ENCODE data around the gene AQP2.

AQP2 gene

GRCh38 chr12:49909356-49909755 is 41.2 kb upstream of the AQP2 start (continued):
- TF ChIP-seq ZBTB6 (tag by site-specific recombination; IDR thresholded peaks at IDR 0.05) (no peak), KLF10 (tag by site-specific recombination; IDR thresholded peaks at IDR 0.05) (no peak), HIC1 (tag by site-specific recombination; IDR thresholded peaks at IDR 0.05) (no peak)

GRCh38 chr12:49909826-49910225 is 40.7 kb upstream of the AQP2 start:
- Histone ChIP-seq H3K9me3 (ENCODE audit: control insufficient read depth, insufficient read depth, low read depth, low read length) (no peaks in the 10 kb centered on the region), H3K36me3 (ENCODE audit: control insufficient read depth in 2 of 2, insufficient read depth in 1 of 2, low read length in 2 of 2) (no peaks in the 10 kb centered on the region), H3K4me1 (ENCODE audit: control insufficient read depth, insufficient read depth, low read length) (peaks cover 13% of the 10 kb centered on the region), H3K27ac (ENCODE audit: extremely low read depth, low read depth, low read length) (no peak overlapping the region; the same call in 1 of the 2 replicates), H3K4me3 (ENCODE audit: low read depth, low read length) (no peak overlapping the region)
- POLR2A ChIA-PET, result interaction anchor here (0.6 to 1.5 kb wide), 3 partner anchors 22 to 864 kb away, joined by 3 to 5 read pairs (median 5); no protein-coding TSS in a partner anchor
- TF ChIP-seq KLF9 (tag by site-specific recombination; IDR thresholded peaks at IDR 0.05; ENCODE audit: low read depth) (0 out of 2 replicates have a peak, but pooled peaks have one; percentile 28), SP2 (tag by site-specific recombination; IDR thresholded peaks at IDR 0.05) (peak; percentile 53), ZNF157 (tag by site-specific recombination; IDR thresholded peaks at IDR 0.05) (no peak), SP7 (tag by site-specific recombination; IDR thresholded peaks at IDR 0.05) (0 out of 2 replicates have a peak, but pooled peaks have one; percentile 44), ZBTB17 (tag by site-specific recombination; IDR thresholded peaks at IDR 0.05) (peak; percentile 81), ZNF514 (tag by site-specific recombination; IDR thresholded peaks at IDR 0.05) (no peak), ZNF600 (tag by site-specific recombination; IDR thresholded peaks at IDR 0.05) (peak; percentile 54; the same call in 1 of the 2 replicates), PATZ1 (tag by site-specific recombination; IDR thresholded peaks at IDR 0.05) (peak; percentile 61; the same call in 1 of the 2 replicates), ZNF544 (tag by site-specific recombination; IDR thresholded peaks at IDR 0.05) (no peak), ZNF335 (tag by site-specific recombination; conservative IDR thresholded peaks at IDR 0.05) (peak; percentile 36; the same call in 1 of the 2 replicates), ZFHX2 (tag by site-specific recombination; conservative IDR thresholded peaks at IDR 0.05) (peak; percentile 99), ZSCAN16 (tag by site-specific recombination; IDR thresholded peaks at IDR 0.05) (no peak), EGR2 (tag by site-specific recombination; IDR thresholded peaks at IDR 0.05; ENCODE audit: low read depth) (peak; percentile 98), ZNF19 (tag by site-specific recombination; IDR thresholded peaks at IDR 0.05; ENCODE audit: low read depth) (no peak), ZSCAN18 (tag by site-specific recombination; IDR thresholded peaks at IDR 0.05) (no peak), SALL2 (tag by site-specific recombination; IDR thresholded peaks at IDR 0.05; ENCODE audit: borderline replicate concordance) (no peak), ZNF548 (tag by site-specific recombination; IDR thresholded peaks at IDR 0.05) (no peak), ZBTB11 (tag by site-specific recombination; conservative IDR thresholded peaks at IDR 0.05; ENCODE audit: low read depth) (no peak), KLF1 (tag by site-specific recombination; IDR thresholded peaks at IDR 0.05) (0 out of 2 replicates have a peak, but pooled peaks have one; percentile 20), ZNF24 (tag by site-specific recombination; IDR thresholded peaks at IDR 0.05) (no peak), ZBTB20 (tag by site-specific recombination; IDR thresholded peaks at IDR 0.05) (0 out of 2 replicates have a peak, but pooled peaks have one; percentile 8), SP3 (tag by site-specific recombination; IDR thresholded peaks at IDR 0.05) (peak; percentile 14; the same call in 1 of the 2 replicates)
- CTCF ChIA-PET, result interaction anchor here (0.8 to 2.2 kb wide), 5 partner anchors 36 to 169 kb away, joined by 3 to 9 read pairs (median 3); partner anchors contain the start of gene TMBIM6
